Measurements from ENCODE around the gene COL4A2. TPM values are rescaled to one million over a fixed set of nuclear protein-coding genes. Genes with fewer than 3 reads are reported as not detected.

COL4A2 gene
- polyA plus RNA-seq, 1 donor (not counting 4 experiments of a cell fraction or from before 2014, with no cell fraction given): 30.7 TPM

- Histone ChIP-seq H3K79me2 (ENCODE audit: control insufficient read depth, insufficient read depth, low read length) (peaks cover 76% of the 10 kb centered on the region), H3K9me3 (ENCODE audit: control insufficient read depth, low read depth, low read length) (no peaks in the 10 kb centered on the region), H2AFZ (ENCODE audit: control insufficient read depth, low read length) (no peak overlapping the region), H3K9ac (ENCODE audit: control insufficient read depth, extremely low read depth, insufficient read depth, low read length) (no peak overlapping the region), H4K20me1 (ENCODE audit: control insufficient read depth, extremely low read depth, insufficient read depth, low read length) (no peaks in the 10 kb centered on the region), H3K27ac (ENCODE audit: control insufficient read depth, insufficient read depth, low read length) (no peak overlapping the region), H3K36me3 (ENCODE audit: control insufficient read depth in 2 of 2, extremely low read depth in 1 of 2, insufficient read depth in 2 of 2, low read length in 2 of 2) (peaks cover 0 to 6% of the 10 kb centered on the region in 2 experiments), H3K9me1 (ENCODE audit: control insufficient read depth, extremely low read depth, insufficient read depth, low read length) (no peaks in the 10 kb centered on the region), H3K4me1 (ENCODE audit: control insufficient read depth, extremely low read depth, insufficient read depth, low read length) (peaks cover 26% of the 10 kb centered on the region), H3K4me3 (ENCODE audit: control insufficient read depth in 2 of 3, extremely low read depth in 1 of 3, insufficient read depth in 2 of 3, low read depth in 1 of 3, low read length in 3 of 3) (no peak overlapping the region), H3K4me2 (ENCODE audit: control insufficient read depth, extremely low read depth, insufficient read depth, low read depth, low read length) (no peak overlapping the region), H3K27me3 (ENCODE audit: control insufficient read depth, extremely low read depth, insufficient read depth, low read length) (no peaks in the 10 kb centered on the region)
- no peak for FAIRE-seq
- dilution Hi-C loops (cut with MboI; ENCODE audit: extremely low pct_ligation_motif_present, low sequenced_read_pairs): no loop called here
- DNase-seq (ENCODE audit: low read depth, low spot score): no peak
- TF ChIP-seq, protein P1, sequence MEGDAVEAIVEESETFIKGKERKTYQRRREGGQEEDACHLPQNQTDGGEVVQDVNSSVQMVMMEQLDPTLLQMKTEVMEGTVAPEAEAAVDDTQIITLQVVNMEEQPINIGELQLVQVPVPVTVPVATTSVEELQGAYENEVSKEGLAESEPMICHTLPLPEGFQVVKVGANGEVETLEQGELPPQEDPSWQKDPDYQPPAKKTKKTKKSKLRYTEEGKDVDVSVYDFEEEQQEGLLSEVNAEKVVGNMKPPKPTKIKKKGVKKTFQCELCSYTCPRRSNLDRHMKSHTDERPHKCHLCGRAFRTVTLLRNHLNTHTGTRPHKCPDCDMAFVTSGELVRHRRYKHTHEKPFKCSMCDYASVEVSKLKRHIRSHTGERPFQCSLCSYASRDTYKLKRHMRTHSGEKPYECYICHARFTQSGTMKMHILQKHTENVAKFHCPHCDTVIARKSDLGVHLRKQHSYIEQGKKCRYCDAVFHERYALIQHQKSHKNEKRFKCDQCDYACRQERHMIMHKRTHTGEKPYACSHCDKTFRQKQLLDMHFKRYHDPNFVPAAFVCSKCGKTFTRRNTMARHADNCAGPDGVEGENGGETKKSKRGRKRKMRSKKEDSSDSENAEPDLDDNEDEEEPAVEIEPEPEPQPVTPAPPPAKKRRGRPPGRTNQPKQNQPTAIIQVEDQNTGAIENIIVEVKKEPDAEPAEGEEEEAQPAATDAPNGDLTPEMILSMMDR (optimal IDR thresholded peaks at IDR 0.05 in 1 of 3, IDR thresholded peaks at IDR 0.05 in 1 of 3, conservative IDR thresholded peaks at IDR 0.05 in 1 of 3; ENCODE audit: extremely low read depth in 1 of 3, insufficient read depth in 2 of 3, low read length in 3 of 3): no peak
- TF ChIP-seq EZH2 (IDR thresholded peaks at IDR 0.05; ENCODE audit: low read length): no peak
These were observed 15.2 kb downstream of the COL4A2 start for GRCh38 chr13:110322126-110322827.

GRCh38 chr13:110322828-110323171 lies 15.7 kb downstream of the COL4A2 start:
- no peak overlapping the region for H3K4me3 ChIP-seq (ENCODE audit: control insufficient read depth in 2 of 3, extremely low read depth in 1 of 3, insufficient read depth in 2 of 3, low read depth in 1 of 3, low read length in 3 of 3)
- no peak for FAIRE-seq
- dilution Hi-C loops (cut with MboI; ENCODE audit: extremely low pct_ligation_motif_present, low sequenced_read_pairs): no loop called here
- no peak overlapping the region for H3K4me2 ChIP-seq (ENCODE audit: control insufficient read depth, extremely low read depth, insufficient read depth, low read depth, low read length)
- H3K4me1 ChIP-seq (ENCODE audit: control insufficient read depth, extremely low read depth, insufficient read depth, low read length): peaks cover 26% of the 10 kb centered on the region
- no peak overlapping the region for H2AFZ ChIP-seq (ENCODE audit: control insufficient read depth, low read length)
- H3K27ac ChIP-seq (ENCODE audit: control insufficient read depth, insufficient read depth, low read length): no peak overlapping the region
- H3K9me3 ChIP-seq (ENCODE audit: control insufficient read depth, low read depth, low read length): no peaks in the 10 kb centered on the region
- H3K36me3 ChIP-seq (ENCODE audit: control insufficient read depth in 2 of 2, extremely low read depth in 1 of 2, insufficient read depth in 2 of 2, low read length in 2 of 2): peaks cover 0 to 5% of the 10 kb centered on the region in 2 experiments
- DNase-seq (ENCODE audit: low read depth, low spot score): no peak
- H3K27me3 ChIP-seq (ENCODE audit: control insufficient read depth, extremely low read depth, insufficient read depth, low read length): no peaks in the 10 kb centered on the region
- H3K9me1 ChIP-seq (ENCODE audit: control insufficient read depth, extremely low read depth, insufficient read depth, low read length): no peaks in the 10 kb centered on the region
- H3K79me2 ChIP-seq (ENCODE audit: control insufficient read depth, insufficient read depth, low read length): peaks cover 77% of the 10 kb centered on the region
- no peak overlapping the region for H3K9ac ChIP-seq (ENCODE audit: control insufficient read depth, extremely low read depth, insufficient read depth, low read length)
- TF ChIP-seq, protein P1 (optimal IDR thresholded peaks at IDR 0.05 in 1 of 3, IDR thresholded peaks at IDR 0.05 in 1 of 3, conservative IDR thresholded peaks at IDR 0.05 in 1 of 3; ENCODE audit: extremely low read depth in 1 of 3, insufficient read depth in 2 of 3, low read length in 3 of 3): no peak
- no peak for TF ChIP-seq EZH2 (IDR thresholded peaks at IDR 0.05; ENCODE audit: low read length)
- no peaks in the 10 kb centered on the region for H4K20me1 ChIP-seq (ENCODE audit: control insufficient read depth, extremely low read depth, insufficient read depth, low read length)

All from keratinocyte (primary cell).